Hematopoietic multipotent progenitor cell treated with erythropoietin and hydrocortisone succinate and interleukin-3 and kit ligand, for 15 days (in vitro differentiated cells): ENCODE measurements around the gene NUP62.
"Not testable (repeated sequence)": the region's sequence is repeated elsewhere in the genome, so short reads cannot be mapped to it uniquely, and the experiment has no call there.

Experiments used
- DNase-seq: peaks from one replicate; pipeline ENCODE4 v3.0.0-alpha.2; 2015; ENCODE audit warnings: low spot score

The NUP62 gene, protein sequence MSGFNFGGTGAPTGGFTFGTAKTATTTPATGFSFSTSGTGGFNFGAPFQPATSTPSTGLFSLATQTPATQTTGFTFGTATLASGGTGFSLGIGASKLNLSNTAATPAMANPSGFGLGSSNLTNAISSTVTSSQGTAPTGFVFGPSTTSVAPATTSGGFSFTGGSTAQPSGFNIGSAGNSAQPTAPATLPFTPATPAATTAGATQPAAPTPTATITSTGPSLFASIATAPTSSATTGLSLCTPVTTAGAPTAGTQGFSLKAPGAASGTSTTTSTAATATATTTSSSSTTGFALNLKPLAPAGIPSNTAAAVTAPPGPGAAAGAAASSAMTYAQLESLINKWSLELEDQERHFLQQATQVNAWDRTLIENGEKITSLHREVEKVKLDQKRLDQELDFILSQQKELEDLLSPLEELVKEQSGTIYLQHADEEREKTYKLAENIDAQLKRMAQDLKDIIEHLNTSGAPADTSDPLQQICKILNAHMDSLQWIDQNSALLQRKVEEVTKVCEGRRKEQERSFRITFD

DNA sequence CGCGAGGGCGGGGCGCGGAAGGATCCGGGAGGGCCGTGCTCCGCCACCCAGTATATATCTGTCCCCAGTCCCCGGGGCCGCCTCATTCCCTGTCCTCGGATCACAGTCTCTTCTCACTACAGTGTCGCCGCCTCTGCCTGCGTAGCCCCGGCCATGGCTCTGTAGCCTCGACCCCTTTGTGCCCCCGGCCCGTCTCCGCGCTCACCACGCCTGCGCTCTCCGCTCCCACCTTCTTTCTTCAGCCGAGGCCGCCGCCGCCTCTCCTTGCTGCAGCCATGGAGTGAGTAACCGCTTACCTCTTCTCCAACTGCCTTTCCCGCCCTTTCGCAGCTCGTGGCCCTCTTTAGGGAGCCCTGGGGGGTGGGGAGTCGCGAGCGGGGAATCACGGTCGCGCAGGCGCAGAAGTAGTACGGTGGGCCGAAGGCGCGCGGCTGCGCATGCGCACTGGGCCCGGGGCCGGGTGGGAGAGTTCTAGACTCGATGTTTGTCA lies at the start of gene NUP62, which contains the start of gene ATF5:
Gene NUP62, minus strand, starts transcription at position 384 of the 490 bp plus-strand sequence. CDS start 19,697 bp downstream, outside the sequence.
Gene ATF5, plus strand, starts transcription at position 85 of the 490 bp plus-strand sequence. CDS start 1,646 bp downstream, outside the sequence.
- DNase-seq, result peak; percentile 94

DNA sequence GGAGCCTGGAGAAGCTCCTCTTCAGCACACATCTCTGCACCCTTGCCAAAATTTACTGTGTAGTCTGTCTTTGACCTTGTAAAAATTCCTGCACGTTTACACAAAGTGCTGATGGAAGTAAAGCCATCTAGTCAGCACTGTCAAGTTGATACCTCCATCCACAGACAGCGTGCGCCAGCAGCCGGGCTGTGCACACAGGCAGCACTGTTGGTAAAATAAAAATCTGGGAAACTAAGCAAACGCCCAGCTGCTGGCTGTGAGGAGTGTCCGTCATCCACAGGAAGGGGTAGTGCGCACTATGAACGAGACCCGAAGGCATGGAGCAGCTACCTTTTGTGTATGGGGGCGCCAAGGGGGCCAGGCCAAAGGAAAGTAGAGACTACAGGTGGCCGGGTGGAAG lies 49.0 kb upstream of the NUP62 start:
- DNase-seq, result no peak

DNA sequence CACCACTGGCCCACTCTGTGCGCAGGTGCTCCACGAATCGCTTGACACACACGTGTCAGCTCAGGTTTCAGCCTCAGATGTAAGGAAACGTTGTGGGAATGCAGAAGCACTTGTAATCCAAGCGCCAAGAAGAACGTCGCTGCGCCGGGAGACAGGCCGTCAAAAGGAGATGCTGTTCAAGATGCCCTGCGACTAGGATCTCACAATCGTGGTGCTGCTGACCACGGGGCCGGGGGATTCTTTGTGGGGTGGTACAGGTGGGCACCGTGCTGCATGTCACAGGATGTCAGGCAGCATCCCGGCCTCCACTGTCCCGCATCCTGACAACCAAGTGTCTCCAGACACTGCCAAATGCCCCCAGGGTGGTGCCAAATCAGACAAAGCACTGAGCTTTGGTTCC lies 48.6 kb upstream of the NUP62 start:
- DNase-seq, result no peak

DNA sequence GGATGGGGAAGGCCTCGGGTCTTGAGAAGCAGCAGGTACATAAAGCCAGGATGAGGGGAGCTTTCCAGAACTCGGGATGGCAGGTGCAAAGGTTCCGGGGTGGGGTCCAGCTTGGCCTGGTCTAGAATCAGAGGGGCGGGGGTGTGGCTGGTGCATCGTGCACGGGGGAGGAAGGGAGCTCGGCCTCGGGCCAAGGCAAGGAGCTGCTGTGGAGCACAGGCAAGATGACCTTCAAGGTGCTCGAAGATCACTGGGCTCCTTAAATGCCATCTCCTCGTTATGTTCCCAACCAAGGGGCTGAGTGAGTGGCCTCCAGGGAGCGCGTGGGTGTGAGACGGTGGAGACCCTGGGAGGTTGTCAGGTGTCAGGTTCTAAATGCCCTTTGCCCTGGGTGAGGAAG lies 47.8 kb upstream of the NUP62 start:
- no peak for DNase-seq

DNA sequence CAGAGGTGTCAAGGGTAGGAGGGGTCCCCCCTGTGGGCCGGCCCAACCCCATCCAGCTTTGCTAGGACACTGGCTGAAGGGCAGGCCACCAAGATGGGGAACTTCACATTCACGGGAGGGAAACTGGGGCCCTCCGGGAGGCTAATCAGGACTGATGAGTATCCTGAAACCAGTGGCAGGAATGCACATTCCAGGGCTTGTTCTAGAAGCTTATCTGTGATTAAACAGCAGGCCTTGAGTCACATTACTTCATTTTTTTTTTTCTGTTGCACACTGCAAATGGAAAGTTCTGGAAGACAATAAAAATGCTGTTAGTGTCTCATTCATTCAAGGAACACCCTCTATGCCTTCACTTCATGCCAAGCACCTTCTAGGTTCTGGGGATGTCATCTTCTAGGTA lies 47.2 kb upstream of the NUP62 start:
- DNase-seq, result no peak

DNA sequence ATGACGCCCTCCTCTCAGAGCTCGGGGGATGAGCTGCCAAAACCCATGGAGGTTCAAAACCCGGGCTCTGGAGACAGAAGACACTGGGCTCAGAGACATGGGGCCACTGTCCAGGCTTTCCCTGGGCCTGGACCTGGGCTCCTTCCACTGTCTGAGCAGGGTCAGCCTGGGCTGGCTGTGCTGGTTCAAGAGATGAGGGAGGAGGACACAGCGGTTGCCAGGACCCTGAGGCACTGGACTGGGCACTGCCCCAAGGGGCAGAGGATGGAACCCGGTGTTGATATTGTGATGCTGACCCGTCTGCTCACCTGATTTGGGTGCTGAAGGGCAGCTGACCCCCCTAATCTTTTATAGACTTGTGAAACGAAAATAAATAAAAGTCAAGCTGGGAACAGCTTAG lies 45.7 kb upstream of the NUP62 start:
- no peak for DNase-seq

DNA sequence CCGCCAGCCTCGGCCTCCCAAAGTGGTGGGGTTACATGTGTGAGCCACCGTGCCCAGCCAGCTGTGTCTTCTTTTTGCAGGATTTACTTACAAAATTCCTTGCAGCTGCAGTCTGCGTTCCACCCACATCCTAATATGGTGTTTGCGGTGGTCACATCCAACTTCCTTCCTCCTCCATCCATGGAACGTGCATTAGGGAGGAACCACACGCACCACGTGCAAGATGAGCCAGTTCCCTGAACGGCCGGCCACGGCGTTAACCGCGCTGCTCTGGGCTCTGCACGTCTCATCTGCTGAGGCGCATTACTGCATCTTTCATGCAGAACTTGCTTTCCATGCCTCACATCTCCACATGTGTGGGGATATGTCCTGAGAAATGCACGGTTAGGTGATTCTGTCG lies 44.7 kb upstream of the NUP62 start:
- no peak for DNase-seq

DNA sequence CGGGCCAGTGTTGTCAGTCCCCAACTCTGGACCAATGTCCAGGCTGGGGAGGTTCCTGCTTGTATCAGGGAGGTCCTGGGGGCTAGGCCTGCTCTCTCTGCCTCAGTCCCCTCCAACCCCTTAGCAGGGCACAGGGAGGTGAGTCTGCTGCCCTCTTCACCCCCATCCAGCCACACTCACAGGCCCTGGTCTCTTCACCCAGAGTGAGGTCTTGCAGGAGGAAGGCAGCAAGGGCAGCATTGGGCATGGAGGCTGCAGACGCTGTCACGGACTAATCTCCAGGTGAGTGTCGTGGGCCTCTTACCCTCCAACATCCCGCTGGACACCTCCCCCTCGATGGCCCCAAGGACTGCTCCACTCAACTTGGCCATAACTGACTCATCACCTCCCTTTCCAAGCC lies 43.5 kb upstream of the NUP62 start:
- DNase-seq, result no peak

DNA sequence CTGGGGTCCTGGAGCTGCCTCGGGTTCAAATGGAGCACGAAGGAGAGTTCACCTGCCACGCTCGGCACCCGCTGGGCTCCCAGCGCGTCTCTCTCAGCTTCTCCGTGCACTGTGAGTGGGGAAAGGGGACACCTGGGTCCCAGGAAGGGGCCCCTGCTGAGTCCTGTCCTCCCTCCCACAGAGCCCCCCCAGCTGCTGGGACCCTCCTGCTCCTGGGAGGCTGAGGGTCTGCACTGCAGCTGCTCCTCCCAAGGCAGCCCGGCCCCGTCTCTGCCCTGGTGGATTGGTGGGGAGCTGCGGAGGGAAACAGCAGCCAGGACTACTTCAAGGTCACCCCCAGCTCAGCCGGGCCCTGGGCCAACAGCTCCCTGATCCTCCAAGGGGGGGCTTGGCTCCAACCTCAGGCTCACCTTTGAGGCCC lies 42.7 kb upstream of the NUP62 start:
- DNase-seq, result no peak

DNA sequence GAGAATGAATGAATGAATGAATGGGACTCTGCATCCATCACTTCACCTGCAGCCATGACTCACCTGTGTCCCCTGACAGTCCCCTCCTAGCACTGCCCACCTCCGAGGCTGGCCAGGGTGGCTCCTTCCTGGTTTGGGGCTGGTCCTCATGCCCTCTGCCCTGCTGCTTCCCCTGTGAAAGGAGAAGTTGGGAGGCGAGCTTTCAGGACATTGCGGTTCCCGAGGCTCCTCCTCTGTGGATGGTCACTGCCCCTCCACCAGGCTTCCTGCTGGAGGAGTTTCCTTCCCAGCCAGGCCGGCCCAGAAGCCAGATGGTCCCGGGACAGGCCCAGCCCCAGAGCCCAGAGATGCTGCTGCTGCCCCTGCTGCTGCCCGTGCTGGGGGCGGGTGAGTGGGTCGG lies 40.1 kb upstream of the NUP62 start:
- DNase-seq, result not testable (repeated sequence)

DNA sequence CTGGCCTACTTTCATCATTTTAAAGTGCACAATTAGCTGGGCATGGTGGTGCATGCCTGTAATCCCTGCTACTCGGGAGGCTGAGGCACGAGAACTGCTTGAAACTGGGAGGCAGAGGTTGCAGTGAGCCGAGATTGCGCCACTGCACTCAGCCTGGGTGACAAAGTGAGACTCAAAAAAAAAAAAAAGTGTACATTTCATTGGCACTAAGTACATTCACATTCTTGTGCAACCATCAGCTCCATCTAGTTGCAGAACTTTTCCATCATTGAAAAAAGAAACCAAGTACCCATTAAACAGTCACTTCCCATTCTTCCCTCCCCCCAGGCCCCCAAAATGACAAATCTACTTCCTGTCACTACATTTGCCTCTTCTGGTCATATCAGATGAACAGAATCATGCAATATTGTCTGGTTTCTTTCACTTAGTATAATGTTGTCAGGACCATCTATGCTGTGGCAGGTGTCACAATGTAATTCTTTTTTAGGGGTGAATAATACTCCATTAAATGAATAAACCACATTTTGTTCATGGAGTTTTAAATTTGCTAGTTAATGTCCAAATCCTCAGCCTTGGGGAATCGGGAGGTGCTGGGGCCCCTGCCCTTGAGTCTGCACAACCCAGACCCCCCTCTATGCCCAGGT lies 39.1 kb upstream of the NUP62 start:
- no peak for DNase-seq

DNA sequence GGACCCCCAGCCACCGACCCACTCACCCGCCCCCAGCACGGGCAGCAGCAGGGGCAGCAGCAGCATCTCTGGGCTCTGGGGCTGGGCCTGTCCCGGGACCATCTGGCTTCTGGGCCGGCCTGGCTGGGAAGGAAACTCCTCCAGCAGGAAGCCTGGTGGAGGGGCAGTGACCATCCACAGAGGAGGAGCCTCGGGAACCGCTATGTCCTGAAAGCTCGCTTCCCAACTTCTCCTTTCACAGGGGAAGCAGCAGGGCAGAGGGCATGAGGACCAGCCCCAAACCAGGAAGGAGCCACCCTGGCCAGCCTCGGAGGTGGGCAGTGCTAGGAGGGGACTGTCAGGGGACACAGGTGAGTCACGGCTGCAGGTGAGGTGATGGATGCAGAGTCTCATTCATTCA lies 31.7 kb upstream of the NUP62 start, which contains the start of gene SIGLEC11:
Gene SIGLEC11, minus strand, starts transcription at position 193 of the 400 bp plus-strand sequence. Its CDS starts 91 bp downstream, at position 102.
- DNase-seq, result not testable (repeated sequence)

DNA sequence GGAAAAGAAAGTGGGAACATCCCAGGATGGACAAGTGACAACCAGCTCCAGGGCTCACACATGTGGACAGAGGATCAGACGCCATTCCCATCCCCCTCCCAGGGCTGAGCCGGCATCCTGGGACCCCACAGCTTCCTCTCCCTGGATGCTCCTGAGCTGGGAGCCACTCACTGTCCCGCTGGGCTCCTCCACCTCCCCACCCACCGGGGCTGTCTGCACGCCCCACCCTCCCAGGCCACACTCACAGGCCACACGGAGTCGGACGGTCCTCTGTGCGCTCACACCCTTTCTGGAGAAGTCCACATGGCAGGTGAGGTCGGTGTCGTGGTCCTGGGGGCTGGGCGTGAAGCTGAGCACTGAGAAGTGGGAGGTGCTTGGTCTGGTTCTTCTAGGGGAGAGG lies 30.6 kb upstream of the NUP62 start:
- DNase-seq, result not testable (repeated sequence)

DNA sequence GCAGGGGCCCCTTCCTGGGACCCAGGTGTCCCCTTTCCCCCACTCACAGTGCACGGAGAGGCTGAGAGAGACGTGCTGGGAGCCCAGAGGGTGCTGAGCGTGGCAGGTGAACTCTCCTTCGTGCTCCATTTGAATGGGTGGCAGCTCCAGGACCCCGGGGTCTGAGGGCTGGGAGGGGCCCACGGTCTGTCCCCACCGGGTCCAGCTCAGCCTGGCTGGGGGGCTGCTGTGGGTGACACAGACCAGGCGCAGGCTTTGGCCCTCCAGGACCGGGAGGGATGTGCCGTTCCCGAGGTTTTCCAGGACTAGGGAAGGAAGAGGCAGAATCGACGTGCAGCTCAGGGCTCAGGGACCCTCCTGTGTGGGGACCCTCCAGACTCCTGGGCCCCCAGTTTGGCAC lies 29.3 kb upstream of the NUP62 start:
- DNase-seq, result not testable (repeated sequence)

DNA sequence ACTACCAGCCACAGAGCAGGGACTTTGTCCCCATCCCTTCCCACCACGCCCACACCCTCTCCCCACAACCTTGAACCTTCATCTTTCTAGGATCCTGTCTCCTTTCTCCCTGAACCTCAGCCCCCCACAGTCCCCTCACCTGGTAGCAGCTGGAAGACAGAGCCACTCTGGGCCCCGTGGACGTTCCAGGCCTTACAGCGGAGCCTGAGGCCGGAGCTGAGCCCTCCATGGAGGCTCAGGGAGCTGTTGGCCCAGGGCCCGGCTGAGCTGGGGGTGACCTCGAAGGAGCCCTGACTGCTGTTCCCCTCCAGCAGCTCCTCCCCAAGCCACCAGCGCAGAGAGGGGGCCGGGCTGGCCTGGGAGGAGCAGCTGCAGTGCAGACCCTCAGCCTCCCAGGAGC lies 28.8 kb upstream of the NUP62 start:
- DNase-seq, result not testable (repeated sequence)

DNA sequence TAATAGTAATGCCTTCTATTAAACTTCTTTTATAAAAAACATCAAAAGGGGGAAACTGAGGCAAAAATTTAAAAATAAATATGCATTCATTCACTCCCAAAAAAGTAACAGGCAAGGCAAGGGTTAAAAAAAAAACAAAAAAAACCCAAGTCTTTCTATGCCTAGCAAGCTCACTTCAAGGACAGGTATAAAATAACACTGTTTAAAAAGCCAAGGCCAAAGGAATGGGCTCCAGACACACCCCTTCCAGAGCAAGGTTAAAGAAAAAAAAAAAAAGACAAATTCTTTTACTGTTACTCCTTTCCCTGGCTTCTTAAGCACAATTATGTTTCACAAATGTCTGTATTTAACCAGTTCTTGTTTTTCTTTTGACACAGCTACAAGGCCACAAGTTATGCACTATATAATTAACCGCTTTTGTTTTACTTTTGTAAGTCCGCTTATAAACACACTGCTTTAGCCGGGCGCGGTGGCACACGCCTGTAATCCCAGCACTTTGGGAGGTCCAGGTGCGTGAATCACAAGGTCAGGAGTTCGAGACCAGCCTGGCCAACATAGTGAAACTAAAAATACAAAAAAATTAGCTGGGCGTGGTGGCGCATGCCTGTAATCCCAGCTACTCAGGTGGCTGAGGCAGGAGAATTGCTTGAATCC lies 28.1 kb upstream of the NUP62 start:
- no peak for DNase-seq

DNA sequence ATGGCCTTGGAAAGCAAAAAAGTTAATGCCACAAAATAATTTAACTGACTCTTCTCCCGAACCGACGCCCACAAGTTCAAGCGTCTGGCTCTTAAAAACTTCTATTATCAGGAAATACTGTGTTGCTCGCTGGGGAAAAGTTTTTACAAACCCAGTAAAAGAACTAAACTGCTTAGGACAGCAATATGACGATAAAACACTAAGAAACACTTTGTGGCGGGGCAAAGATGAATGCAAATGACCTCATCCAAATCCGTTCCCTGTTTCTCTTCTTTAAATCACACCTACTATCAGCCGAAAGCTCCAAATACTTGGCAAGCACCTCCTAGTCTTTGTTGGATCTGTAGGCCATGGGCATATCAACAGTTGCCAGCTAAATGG lies 26.8 kb upstream of the NUP62 start:
- no peak for DNase-seq

DNA sequence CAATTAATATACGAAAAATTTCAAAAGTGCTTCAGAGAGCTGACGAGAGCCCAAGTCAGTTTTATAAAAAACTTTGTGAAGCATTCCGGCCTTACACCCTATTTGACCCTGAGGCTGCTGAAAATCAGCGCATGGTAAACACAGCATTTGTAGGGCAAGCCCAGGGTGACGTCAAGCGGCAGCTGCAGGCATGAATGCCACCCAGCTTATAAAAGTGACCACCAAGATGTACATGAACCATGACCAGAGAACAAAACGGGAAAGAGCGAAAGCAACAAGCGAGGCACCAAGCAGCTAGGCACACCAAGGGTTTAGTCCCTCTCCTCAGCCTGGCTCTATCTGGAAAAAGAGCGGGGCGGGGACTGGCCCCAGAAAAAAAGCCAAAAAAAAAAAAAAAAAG lies 25.6 kb upstream of the NUP62 start:
- no peak for DNase-seq

DNA sequence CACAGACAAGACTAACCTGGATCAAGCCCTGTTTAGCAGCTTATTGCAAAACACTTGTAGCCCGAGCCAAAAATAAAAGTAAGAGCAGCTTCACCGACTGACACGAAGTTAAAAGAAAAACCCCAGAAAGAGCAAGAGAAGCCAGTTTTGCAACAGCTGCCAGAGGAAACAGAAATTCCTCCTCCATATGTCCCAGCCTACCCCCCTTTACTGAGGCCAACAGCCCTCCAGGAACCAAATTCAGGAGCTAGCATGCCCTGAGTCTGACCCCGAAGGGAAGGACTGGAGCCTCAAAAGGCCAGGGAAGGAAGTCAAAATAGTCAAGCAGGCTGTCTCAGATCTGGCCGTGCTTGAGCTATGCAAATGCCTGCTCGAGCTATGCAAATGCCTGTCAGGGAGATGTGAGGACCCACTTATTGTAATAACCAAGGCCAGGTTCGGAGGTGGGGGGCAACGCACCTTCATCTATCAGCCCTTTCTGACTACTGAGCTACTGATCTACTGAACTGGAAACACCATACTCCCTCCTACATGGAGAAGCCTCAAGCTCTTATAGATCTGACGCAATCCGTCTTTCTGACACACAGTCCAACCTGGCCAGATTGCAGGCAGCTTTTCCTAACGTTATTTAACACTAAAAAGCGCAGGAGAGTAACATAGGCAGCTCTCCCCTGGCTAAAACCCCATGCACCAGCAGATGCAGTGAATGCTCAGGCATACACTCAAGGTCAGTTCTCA lies 25.0 kb upstream of the NUP62 start:
- no peak for DNase-seq

DNA sequence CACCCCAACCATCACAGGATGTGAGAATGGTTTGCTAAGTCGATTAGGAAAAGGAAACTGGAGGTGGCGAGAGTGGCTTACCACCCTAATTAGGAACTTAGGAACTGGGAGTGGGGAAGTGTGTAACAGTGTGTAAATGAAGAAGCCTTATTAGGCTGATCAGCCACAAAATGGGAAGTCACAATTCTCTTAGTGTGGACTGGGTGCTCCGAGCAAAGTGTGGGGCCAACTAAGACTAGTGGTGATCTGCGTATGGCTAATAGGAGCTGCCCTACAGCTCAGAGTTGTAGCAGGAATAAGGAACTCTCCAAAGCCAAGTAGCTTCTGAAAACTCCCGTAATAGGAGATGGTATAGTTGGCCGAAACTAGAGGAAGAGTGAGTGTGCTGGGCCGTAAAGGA lies 24.1 kb upstream of the NUP62 start:
- DNase-seq, result no peak

DNA sequence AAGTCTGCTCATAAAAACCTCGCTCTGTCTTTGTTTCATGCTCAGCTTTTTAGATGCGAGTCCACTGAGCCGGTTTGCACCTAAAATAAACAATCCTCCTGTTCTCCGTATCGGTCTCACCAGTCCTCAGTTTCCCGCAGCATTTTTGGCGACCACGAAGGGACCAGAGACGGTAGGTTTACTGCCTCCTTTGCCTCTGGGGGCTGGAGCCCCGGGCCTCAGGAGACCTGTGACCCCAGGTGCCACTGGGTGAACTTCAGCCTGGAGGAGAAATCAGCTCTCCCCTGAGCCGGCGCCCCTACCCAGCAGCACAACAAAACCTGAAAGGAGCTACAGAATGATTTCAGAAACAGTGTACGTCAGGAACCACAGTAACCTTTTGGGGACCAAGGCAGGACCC lies 23.6 kb upstream of the NUP62 start:
- DNase-seq, result no peak

DNA sequence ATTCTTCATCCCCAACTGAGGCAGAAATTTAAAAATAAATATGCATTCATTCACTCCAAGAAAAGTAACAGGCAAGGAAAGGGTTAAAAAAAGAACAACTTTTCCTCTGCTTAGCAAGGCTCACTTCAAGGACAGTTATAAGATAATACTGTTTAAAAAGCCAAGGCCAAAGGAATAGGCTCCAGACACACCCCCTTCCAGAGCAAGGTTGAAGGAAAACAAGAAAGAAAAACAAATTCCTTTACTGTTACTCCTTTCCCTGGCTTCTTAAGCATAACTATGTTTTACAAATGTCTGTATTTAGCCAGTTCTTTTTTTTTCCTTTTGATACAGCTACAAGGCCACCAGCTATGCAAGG lies 23.2 kb upstream of the NUP62 start:
- no peak for DNase-seq
